Ovary (tissue), 3 donors: ENCODE data around the gene SEPTIN5.
A peak's percentile ranks its signal among the peaks of the same experiment; 100 is the strongest.

ENCODE experiments used
- POLR2A ChIP-seq: fragments of 450-650 bp; IDR thresholded peaks from one replicate; pipeline ENCODE4 v1.6.1; 2017; ENCODE audit warnings: antibody characterized with exemption, mild to moderate bottlenecking, moderate library complexity
- TF ChIP-seq, protein P1 (sequence below), 3 donors: fragments of 450-650 bp in 2 of 3; fragments of 200-600 bp in 1 of 3; IDR thresholded peaks; one replicate each; pipeline versions ENCODE4 v1.5.1 to v1.8.0; 2016 to 2022; ENCODE audit warnings: antibody characterized with exemption in 3 of 3, mild to moderate bottlenecking in 1 of 3
- donor health status: DM: no; HTN: no; CAD: no.

DNA sequence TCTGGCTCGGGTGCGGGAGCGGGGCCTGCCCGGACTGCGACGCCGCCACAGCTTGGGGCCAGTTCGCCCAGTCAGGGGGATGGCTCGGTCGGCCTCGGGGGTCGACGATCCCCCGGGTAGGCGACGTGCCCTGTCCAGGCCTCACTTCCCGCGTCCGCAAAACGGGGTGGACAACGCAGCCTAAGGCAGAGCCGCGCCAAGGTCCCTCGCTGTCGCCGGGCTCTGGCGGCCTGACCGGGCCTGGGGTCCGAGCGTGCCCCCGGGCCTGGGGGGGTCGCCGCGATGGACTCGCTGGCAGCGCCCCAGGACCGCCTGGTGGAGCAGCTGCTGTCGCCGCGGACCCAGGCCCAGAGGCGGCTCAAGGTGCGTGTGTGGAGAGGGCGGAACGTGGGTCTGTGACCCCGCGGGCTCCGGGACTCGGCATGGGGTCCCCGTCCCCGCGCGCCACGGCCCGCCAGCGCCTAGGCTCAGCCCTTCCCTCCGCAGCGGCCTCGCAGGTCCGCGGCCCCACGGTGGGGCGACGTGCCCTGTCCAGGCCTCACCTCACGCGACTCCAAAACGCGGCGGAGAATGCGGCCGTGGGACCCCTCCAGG lies 4.2 kb downstream of the SEPTIN5 start:
- TF ChIP-seq, protein P1, sequence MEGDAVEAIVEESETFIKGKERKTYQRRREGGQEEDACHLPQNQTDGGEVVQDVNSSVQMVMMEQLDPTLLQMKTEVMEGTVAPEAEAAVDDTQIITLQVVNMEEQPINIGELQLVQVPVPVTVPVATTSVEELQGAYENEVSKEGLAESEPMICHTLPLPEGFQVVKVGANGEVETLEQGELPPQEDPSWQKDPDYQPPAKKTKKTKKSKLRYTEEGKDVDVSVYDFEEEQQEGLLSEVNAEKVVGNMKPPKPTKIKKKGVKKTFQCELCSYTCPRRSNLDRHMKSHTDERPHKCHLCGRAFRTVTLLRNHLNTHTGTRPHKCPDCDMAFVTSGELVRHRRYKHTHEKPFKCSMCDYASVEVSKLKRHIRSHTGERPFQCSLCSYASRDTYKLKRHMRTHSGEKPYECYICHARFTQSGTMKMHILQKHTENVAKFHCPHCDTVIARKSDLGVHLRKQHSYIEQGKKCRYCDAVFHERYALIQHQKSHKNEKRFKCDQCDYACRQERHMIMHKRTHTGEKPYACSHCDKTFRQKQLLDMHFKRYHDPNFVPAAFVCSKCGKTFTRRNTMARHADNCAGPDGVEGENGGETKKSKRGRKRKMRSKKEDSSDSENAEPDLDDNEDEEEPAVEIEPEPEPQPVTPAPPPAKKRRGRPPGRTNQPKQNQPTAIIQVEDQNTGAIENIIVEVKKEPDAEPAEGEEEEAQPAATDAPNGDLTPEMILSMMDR (IDR thresholded peaks at IDR 0.05), result no peak
- TF ChIP-seq POLR2A, result peak; percentile 23
